Stimulated activated effector memory CD8-positive, alpha-beta T cell treated with anti-CD3 and anti-CD28 coated beads, Interleukin-12 subunit alpha, Interleukin-12 subunit beta, amount 100 ng/mL, for 72 hours (primary cell): Measurements from ENCODE around the gene KRTAP21-1.

Source experiments
- ATAC-seq: fragments of 150-1000 bp; cut with Tn5 transposase; 2 replicates; pipeline ENCODE4 v1.10.0; 2021
- DNase-seq, 2 donors: peaks; one replicate each; pipeline ENCODE4 v3.0.0; 2021 to 2022; ENCODE audit warnings: low spot score in 2 of 2
- H3K27ac Mint-ChIP-seq: one replicate; pipeline ENCODE4 v1.8.0; 2022; ENCODE audit warnings: mild to moderate bottlenecking, mixed read lengths
- H3K36me3 Mint-ChIP-seq: one replicate; pipeline ENCODE4 v1.8.0; 2022; ENCODE audit warnings: mild to moderate bottlenecking, mixed read lengths
- H3K4me1 Mint-ChIP-seq: one replicate; pipeline ENCODE4 v1.8.0; 2022; ENCODE audit warnings: mixed read lengths
- H3K4me3 Mint-ChIP-seq: one replicate; pipeline ENCODE4 v1.8.0; 2022; ENCODE audit warnings: mild to moderate bottlenecking, mixed read lengths
- H3K9me3 Mint-ChIP-seq: one replicate; pipeline ENCODE4 v1.8.0; 2022; ENCODE audit warnings: mixed read lengths

KRTAP21-1 gene

GRCh38 chr21:30714456-30714855 lies 40.8 kb downstream of the KRTAP21-1 start:
- ATAC-seq (no peak), DNase-seq (no peak)
- H3K4me3 Mint-ChIP-seq: no peak overlapping the region
- peaks cover 5% of the 10 kb centered on the region for H3K4me1 Mint-ChIP-seq
- H3K27ac Mint-ChIP-seq: no peak overlapping the region
- H3K9me3 Mint-ChIP-seq: peaks cover 11% of the 10 kb centered on the region
- no peaks in the 10 kb centered on the region for H3K36me3 Mint-ChIP-seq

DNA sequence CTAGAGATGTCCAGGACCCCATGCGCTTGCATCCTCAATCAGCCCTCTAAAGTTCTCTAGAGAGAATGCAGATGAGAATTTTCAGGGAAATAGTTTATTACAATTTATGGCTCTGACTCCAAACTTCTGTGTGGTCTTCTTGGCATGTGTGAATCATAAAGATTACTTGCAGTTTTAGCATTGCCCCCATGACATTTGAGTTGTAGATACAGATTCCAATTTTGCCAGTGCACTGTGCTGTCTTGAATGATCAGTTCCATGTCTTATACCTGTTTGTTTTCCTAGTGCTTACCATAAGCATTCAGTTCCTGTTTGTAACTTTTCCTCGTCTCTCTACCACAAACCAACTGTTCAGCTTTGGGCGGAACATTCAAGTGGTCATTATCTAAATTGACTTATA lies 41.5 kb downstream of the KRTAP21-1 start:
- peaks cover 5% of the 10 kb centered on the region for H3K4me1 Mint-ChIP-seq
- peaks cover 11% of the 10 kb centered on the region for H3K9me3 Mint-ChIP-seq
- ATAC-seq (no peak), DNase-seq (no peak)
- no peak overlapping the region for H3K4me3 Mint-ChIP-seq
- H3K36me3 Mint-ChIP-seq: no peaks in the 10 kb centered on the region
- no peak overlapping the region for H3K27ac Mint-ChIP-seq

GRCh38 chr21:30710499-30710898 lies 44.7 kb downstream of the KRTAP21-1 start:
- H3K27ac Mint-ChIP-seq: peak overlapping the region; percentile 78
- peak; percentile 78 for ATAC-seq
- H3K4me3 Mint-ChIP-seq: no peak overlapping the region
- H3K4me1 Mint-ChIP-seq: peaks cover 5% of the 10 kb centered on the region
- peaks cover 7% of the 10 kb centered on the region for H3K9me3 Mint-ChIP-seq
- H3K36me3 Mint-ChIP-seq: no peaks in the 10 kb centered on the region
- DNase-seq: no peak

GRCh38 chr21:30707409-30707808 lies 47.8 kb downstream of the KRTAP21-1 start:
- Mint-ChIP-seq H3K9me3 (peaks cover 7% of the 10 kb centered on the region), H3K4me3 (no peak overlapping the region), H3K4me1 (peaks cover 5% of the 10 kb centered on the region), H3K36me3 (no peaks in the 10 kb centered on the region), H3K27ac (no peak overlapping the region)
- no peak for DNase-seq
- ATAC-seq: peak; percentile 64
